Measurements from ENCODE around the gene PRRC1. TPM values are rescaled to one million over a fixed set of nuclear protein-coding genes. Genes with fewer than 3 reads are reported as not detected.

PRRC1 gene
- total and polyA plus RNA-seq, 4 donors = 19.6 to 44.1 (median 25.6) TPM

DNA sequence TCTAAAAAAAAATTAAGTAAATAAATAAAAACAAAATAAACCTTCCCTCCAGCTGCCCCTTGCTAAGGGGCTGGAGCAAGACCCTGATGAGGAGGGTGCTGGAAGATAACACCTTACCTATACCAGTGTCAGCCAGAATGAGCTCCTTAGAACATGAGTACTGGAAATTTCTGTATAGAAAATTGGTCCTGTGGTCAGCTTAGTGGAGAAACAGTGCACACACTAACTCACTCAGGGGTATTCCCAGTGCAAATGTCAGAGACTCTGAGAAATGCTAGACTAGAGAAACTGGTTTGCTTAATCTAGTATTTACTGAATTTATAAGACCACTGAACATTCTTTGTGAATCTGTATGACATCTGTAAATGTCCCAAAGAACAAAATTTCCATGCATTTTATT is 69.4 kb downstream of the PRRC1 start:
- Histone ChIP-seq H3K27ac (ENCODE audit: low read depth in 1 of 2, low read length in 2 of 2) (no peak overlapping the region), H3K4me3 (ENCODE audit: low read depth in 1 of 3, low read length in 3 of 3) (no peak overlapping the region), H3K9ac (ENCODE audit: low read depth in 1 of 2, low read length in 2 of 2) (no peak overlapping the region), H3K36me3 (ENCODE audit: control insufficient read depth in 4 of 4, insufficient read depth in 3 of 4, low read depth in 1 of 4, low read length in 3 of 4) (no peaks in the 10 kb centered on the region), H3K27me3 (ENCODE audit: control insufficient read depth in 4 of 4, insufficient read depth in 4 of 4, low read length in 3 of 4) (no peaks in the 10 kb centered on the region), H3K4me1 (ENCODE audit: control insufficient read depth in 4 of 4, insufficient read depth in 4 of 4, low read length in 3 of 4) (no peaks in the 10 kb centered on the region), H3K9me3 (ENCODE audit: control insufficient read depth in 4 of 4, low read length in 3 of 4) (no peaks in the 10 kb centered on the region)
- no peak for DNase-seq (ENCODE audit: low spot score)
- TF ChIP-seq, protein P1, sequence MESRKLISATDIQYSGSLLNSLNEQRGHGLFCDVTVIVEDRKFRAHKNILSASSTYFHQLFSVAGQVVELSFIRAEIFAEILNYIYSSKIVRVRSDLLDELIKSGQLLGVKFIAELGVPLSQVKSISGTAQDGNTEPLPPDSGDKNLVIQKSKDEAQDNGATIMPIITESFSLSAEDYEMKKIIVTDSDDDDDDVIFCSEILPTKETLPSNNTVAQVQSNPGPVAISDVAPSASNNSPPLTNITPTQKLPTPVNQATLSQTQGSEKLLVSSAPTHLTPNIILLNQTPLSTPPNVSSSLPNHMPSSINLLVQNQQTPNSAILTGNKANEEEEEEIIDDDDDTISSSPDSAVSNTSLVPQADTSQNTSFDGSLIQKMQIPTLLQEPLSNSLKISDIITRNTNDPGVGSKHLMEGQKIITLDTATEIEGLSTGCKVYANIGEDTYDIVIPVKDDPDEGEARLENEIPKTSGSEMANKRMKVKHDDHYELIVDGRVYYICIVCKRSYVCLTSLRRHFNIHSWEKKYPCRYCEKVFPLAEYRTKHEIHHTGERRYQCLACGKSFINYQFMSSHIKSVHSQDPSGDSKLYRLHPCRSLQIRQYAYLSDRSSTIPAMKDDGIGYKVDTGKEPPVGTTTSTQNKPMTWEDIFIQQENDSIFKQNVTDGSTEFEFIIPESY (IDR thresholded peaks at IDR 0.05) = no peak
- TF ChIP-seq REST (IDR thresholded peaks at IDR 0.05) = no peak
- TF ChIP-seq FOXA2 (IDR thresholded peaks at IDR 0.05) = no peak

DNA sequence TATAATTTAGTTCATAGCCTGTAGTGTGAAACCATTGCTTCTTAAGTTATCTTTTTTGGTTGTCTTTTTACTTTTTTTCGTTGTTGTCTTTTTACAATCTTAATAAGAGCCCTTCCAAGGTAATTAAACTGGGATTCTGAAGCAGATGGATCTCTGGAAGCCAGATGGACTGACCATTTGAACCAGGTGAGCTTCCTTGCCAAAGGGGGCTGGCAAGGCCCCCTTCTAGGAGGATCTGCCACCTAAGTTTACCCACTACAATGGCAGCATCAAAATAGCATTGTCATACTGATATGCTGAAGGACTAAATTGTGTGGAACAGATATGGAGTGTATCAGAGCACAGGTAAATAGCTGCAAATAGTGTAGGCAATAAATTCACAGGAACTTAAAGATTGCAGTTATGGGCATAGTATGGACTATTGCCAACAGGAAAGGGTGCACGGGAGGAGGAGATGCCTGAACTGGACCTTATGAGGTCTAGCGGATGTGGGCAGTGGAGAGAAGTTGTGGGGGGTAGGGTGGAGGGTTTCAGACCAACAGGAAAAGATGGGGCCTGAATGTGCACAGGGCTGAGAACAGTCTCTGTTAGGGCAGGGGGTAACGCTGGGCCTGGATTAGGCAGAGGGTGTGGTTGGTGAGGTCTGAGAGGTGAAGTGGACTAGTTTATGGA is 69.9 kb downstream of the PRRC1 start:
- Histone ChIP-seq H3K9me3 (ENCODE audit: control insufficient read depth in 4 of 4, low read length in 3 of 4) (no peaks in the 10 kb centered on the region), H3K4me3 (ENCODE audit: low read depth in 1 of 3, low read length in 3 of 3) (no peak overlapping the region), H3K4me1 (ENCODE audit: control insufficient read depth in 4 of 4, insufficient read depth in 4 of 4, low read length in 3 of 4) (no peaks in the 10 kb centered on the region), H3K27me3 (ENCODE audit: control insufficient read depth in 4 of 4, insufficient read depth in 4 of 4, low read length in 3 of 4) (no peaks in the 10 kb centered on the region), H3K36me3 (ENCODE audit: control insufficient read depth in 4 of 4, insufficient read depth in 3 of 4, low read depth in 1 of 4, low read length in 3 of 4) (no peaks in the 10 kb centered on the region), H3K9ac (ENCODE audit: low read depth in 1 of 2, low read length in 2 of 2) (no peak overlapping the region), H3K27ac (ENCODE audit: low read depth in 1 of 2, low read length in 2 of 2) (no peak overlapping the region)
- no peak for DNase-seq (ENCODE audit: low spot score)
- TF ChIP-seq, protein P1 (IDR thresholded peaks at IDR 0.05) = no peak
- TF ChIP-seq HNF4G (IDR thresholded peaks at IDR 0.05) (no peak), EGR1 (IDR thresholded peaks at IDR 0.05; ENCODE audit: low read depth in 2 of 2) (no peak), FOXA2 (IDR thresholded peaks at IDR 0.05) (no peak), RXRA (IDR thresholded peaks at IDR 0.05) (no peak), TAF1 (conservative IDR thresholded peaks at IDR 0.05) (no peak), HNF4A (conservative IDR thresholded peaks at IDR 0.05) (no peak), JUND (IDR thresholded peaks at IDR 0.05) (no peak)
- 75% methylated on average over 4 of the region's 4 CpGs for WGBS

DNA sequence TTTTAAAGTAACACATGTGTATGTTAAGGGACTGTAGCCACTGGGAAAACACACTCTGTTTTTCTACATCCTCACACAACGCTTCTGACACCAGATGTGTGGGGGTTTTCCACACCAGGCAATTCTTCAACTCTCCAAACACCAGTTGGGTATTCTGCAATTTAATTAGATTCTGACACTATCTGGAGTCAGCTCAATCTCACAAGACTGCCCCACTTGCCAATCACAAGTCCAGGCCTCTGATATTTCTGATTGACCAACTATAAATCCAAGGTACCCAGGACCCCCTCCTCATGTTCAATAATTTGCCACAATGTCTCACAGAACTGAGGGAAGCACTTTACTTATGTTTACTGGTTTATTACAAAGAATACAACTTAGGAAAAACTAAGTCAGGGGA is 70.9 kb downstream of the PRRC1 start:
- Histone ChIP-seq H3K27me3 (ENCODE audit: control insufficient read depth in 4 of 4, insufficient read depth in 4 of 4, low read length in 3 of 4) (no peaks in the 10 kb centered on the region), H3K9me3 (ENCODE audit: control insufficient read depth in 4 of 4, low read length in 3 of 4) (no peaks in the 10 kb centered on the region), H3K27ac (ENCODE audit: low read depth in 1 of 2, low read length in 2 of 2) (no peak overlapping the region), H3K36me3 (ENCODE audit: control insufficient read depth in 4 of 4, insufficient read depth in 3 of 4, low read depth in 1 of 4, low read length in 3 of 4) (no peaks in the 10 kb centered on the region), H3K9ac (ENCODE audit: low read depth in 1 of 2, low read length in 2 of 2) (no peak overlapping the region), H3K4me1 (ENCODE audit: control insufficient read depth in 4 of 4, insufficient read depth in 4 of 4, low read length in 3 of 4) (no peaks in the 10 kb centered on the region), H3K4me3 (ENCODE audit: low read depth in 1 of 3, low read length in 3 of 3) (no peak overlapping the region)
- TF ChIP-seq FOXA1 (IDR thresholded peaks at IDR 0.05) (no peak), SP1 (IDR thresholded peaks at IDR 0.05) (no peak), RXRA (IDR thresholded peaks at IDR 0.05) (no peak), NR2F2 (IDR thresholded peaks at IDR 0.05) (no peak)
- DNase-seq (ENCODE audit: low spot score) = no peak
- WGBS = 96% methylated on average over 1 of the region's 1 CpG

All from liver (tissue), 9 donors.